Activated naive CD4-positive, alpha-beta T cell treated with Interleukin-2 at 50 U/mL for 16 hours (primary cell): ENCODE measurements around the gene PARD3.

Source experiments
- DNase-seq: peaks from one replicate; pipeline ENCODE4 v3.0.0-alpha.2; 2020

Gene PARD3

GRCh38 chr10:34643620-34644019 lies 171.5 kb downstream of the PARD3 start:
- DNase-seq: no peak

GRCh38 chr10:34641913-34642558 lies 173.1 kb downstream of the PARD3 start:
- no peak for DNase-seq

GRCh38 chr10:34641147-34641912 lies 173.8 kb downstream of the PARD3 start:
- DNase-seq: no peak

- DNase-seq: peak; percentile 67
Measured at GRCh38 chr10:34638406-34639054, 176.6 kb downstream of the PARD3 start.

- peak; percentile 67 for DNase-seq
Measured at GRCh38 chr10:34637418-34637911, 177.6 kb downstream of the PARD3 start.

GRCh38 chr10:34635111-34635510 lies 180.0 kb downstream of the PARD3 start:
- DNase-seq: no peak

- DNase-seq: no peak
Measured at GRCh38 chr10:34633374-34633773, 181.7 kb downstream of the PARD3 start.

GRCh38 chr10:34629084-34629483 lies 186.0 kb downstream of the PARD3 start:
- no peak for DNase-seq

- no peak for DNase-seq
Measured at GRCh38 chr10:34628174-34628796, 186.8 kb downstream of the PARD3 start.

GRCh38 chr10:34627741-34628140 lies 187.4 kb downstream of the PARD3 start:
- no peak for DNase-seq

GRCh38 chr10:34627331-34627730 lies 187.8 kb downstream of the PARD3 start:
- DNase-seq: no peak

GRCh38 chr10:34626158-34626880 lies 188.8 kb downstream of the PARD3 start:
- DNase-seq: no peak

GRCh38 chr10:34624323-34625153 lies 190.6 kb downstream of the PARD3 start:
- DNase-seq: no peak

GRCh38 chr10:34622945-34623344 lies 192.2 kb downstream of the PARD3 start:
- no peak for DNase-seq

- no peak for DNase-seq
Measured at GRCh38 chr10:34618611-34619010, 196.5 kb downstream of the PARD3 start.

- no peak for DNase-seq
Measured at GRCh38 chr10:34615770-34616169, 199.3 kb downstream of the PARD3 start.

GRCh38 chr10:34613491-34613890 lies 201.6 kb downstream of the PARD3 start:
- DNase-seq: no peak

GRCh38 chr10:34612938-34613337 lies 202.2 kb downstream of the PARD3 start:
- DNase-seq: no peak

- no peak for DNase-seq
Measured at GRCh38 chr10:34612446-34612845, 202.7 kb downstream of the PARD3 start.

GRCh38 chr10:34609287-34609940 lies 205.7 kb downstream of the PARD3 start:
- DNase-seq: no peak

- DNase-seq: no peak
Measured at GRCh38 chr10:34607894-34608293, 207.2 kb downstream of the PARD3 start.
